IPS-11a (cell line): ENCODE measurements around the gene ZNF653.
A peak's percentile ranks its signal among the peaks of the same experiment; 100 is the strongest.
"Not testable (repeated sequence)": the region's sequence is repeated elsewhere in the genome, so short reads cannot be mapped to it uniquely, and the experiment has no call there.

ENCODE experiments used
- H3K4me3 ChIP-seq: one replicate; pipeline ENCODE4 v1.5.1; 2013; ENCODE audit warnings: low read depth, low read length, control low read depth

Gene ZNF653

GRCh38 chr19:11481534-11482383, 23.9 kb downstream of the ZNF653 start:
- no peak overlapping the region for H3K4me3 ChIP-seq

GRCh38 chr19:11480715-11481533, 24.7 kb downstream of the ZNF653 start, which contains the start of gene ELAVL3:
Gene ELAVL3 (minus strand): TSS chr19:11481046. CDS start chr19:11480608, 438 bp downstream.
- H3K4me3 ChIP-seq: no peak within 1 kb of the TSS

DNA sequence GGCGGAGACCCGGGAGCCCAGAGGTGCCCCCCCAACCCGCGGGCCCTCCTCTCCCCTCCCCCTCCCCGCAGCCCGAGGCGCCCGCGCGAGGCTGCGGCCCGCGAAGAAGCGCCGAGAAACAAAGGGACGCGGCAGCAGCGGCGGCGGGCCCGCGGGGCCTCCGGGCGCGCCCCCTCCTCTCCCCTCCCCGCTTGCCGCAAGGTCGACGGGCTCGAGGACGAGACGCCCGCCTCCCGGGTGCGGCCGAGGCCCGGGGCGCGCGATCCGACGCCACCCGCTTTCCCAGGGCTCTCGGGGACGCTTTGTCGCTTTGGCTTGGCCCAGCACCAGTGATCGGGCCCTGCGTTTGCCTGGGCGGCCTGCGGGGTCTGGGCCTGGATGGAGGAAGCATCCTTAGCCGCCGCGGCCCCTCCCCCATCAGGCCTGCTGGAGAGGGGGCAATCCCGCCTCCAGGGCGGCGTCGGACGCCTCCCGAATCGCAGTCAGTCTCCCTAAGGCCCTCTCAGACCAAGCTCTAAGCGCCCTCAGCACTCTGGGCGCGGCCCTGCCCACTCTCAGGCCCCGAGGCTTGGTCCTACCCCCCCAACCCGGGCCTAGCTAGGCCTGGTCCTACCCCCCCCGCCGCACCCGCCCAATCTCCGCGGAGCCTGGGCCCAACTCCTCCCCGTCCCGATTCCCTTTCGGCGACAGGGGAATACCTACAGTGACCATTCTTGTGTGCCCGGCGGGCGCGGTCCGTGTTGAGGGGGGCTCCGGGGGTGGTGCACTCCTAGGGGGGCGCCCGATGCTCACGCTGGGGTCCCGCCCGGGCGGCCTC, 25.5 kb downstream of the ZNF653 start:
- no peak overlapping the region for H3K4me3 ChIP-seq

GRCh38 chr19:11479090-11479897, 26.3 kb downstream of the ZNF653 start:
- peak overlapping the region; percentile 4 for H3K4me3 ChIP-seq

DNA sequence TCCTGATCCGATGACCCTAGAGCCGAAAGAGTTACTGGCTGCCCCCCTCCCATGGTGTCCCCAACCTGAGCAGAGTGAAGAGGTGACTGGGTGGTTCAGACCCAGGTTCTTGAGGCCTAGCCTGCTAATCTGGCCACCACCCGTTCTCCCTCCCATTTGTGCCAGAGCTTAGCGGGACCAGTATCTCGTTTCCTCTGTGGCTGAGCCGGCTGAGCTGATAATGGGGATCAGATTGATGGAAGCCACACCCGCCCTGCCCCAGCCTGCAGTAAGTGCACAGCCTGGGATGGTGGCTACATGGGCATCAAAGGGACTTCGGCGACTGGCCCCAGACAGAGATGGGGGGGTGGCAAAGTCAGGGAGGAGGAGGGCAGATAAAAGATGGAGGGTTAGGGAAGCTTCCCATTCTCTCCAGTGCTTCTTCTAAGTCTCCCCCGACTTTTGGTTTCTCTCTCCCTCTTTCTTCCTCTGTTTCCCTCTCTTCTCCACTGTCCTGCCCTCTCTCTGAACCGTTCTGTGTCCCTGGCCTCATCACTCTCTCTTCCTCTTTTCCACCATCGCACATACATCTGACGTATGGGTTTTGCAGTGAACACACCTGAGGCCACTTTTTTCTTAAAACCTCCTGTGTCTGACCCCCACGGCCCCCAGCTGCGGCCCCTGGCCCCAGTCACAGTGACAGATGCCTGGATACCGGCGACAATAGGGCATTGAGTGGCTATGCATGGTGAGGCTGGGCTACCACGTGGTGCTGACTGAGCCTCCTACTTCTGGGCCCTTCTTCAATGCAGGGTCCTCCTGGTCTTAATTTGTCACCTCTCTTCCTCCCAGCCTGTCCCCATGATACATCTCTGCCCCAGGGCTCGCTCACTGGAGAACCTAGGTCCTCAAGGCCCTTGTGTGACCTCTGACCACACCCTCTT, 27.2 kb downstream of the ZNF653 start:
- H3K4me3 ChIP-seq: no peak overlapping the region

GRCh38 chr19:11475861-11476260, 29.8 kb downstream of the ZNF653 start:
- no peak overlapping the region for H3K4me3 ChIP-seq

DNA sequence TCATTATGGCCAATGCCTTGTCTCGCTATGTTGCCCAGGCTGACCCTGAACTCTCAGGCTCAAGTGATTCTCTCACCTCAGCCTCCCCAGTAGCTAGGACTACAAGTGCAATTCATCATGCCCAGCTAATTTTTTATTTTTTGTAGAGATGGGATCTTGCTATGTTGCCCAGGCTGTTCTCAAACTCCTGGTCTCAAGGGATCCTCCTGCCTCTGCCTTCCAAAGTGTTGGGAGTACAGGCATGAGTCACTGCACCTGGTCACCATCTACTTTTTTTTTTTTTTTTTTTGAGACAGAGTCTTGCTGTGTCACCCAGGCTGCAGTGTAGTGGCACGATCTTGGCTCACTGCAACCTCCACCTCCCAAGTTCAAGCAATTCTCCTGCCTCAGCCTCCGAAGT, 30.3 kb downstream of the ZNF653 start:
- not testable (repeated sequence) for H3K4me3 ChIP-seq

- H3K4me3 ChIP-seq: no peak overlapping the region
Observed at GRCh38 chr19:11473725-11474124, 31.9 kb downstream of the ZNF653 start.

GRCh38 chr19:11468266-11468845, 37.3 kb downstream of the ZNF653 start:
- not testable (repeated sequence) for H3K4me3 ChIP-seq

GRCh38 chr19:11465600-11465999, 40.0 kb downstream of the ZNF653 start:
- H3K4me3 ChIP-seq: no peak overlapping the region

- H3K4me3 ChIP-seq: no peak overlapping the region
Observed at GRCh38 chr19:11464333-11465265, 41.0 kb downstream of the ZNF653 start.

DNA sequence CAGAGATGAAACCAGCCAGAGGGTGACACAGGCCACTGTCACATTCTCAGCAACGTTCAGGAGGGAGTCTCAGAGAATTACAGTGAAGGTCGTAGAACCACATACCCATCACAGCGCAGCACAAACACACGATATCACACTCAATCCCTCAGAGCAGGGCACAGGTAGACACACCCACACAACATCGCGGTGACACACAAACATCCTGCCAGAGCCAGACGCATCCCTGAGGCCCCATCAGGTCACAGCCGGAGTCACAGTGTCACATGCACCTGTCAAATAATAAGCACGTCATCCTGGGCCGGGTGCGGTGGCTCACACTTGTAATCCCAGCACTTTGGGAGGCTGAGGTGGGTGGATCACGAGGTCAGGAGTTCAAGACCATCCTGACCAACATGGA, 42.2 kb downstream of the ZNF653 start:
- no peak overlapping the region for H3K4me3 ChIP-seq

GRCh38 chr19:11461453-11461852, 44.2 kb downstream of the ZNF653 start:
- no peak overlapping the region for H3K4me3 ChIP-seq

DNA sequence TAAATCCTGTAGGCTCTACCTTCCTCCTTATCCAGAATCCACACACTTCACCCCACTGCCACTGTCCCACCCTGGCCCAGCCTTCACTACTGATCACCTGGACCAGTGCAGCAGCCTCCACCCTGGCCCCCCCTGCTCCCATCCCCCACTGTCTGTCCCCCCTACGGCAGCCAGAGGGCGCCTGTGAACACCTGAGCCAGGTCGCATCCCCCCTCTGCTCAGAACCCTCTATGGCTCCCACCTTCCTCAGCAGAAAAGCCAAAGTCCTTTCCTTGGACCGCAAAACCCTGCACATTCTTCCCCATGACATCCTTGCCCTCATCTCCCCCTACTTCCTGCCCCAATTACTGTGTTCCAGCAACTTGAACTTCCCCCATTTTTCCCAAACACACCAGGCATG, 45.4 kb downstream of the ZNF653 start:
- no peak overlapping the region for H3K4me3 ChIP-seq

- H3K4me3 ChIP-seq: not testable (repeated sequence)
Observed at GRCh38 chr19:11458912-11459311, 46.7 kb downstream of the ZNF653 start.

DNA sequence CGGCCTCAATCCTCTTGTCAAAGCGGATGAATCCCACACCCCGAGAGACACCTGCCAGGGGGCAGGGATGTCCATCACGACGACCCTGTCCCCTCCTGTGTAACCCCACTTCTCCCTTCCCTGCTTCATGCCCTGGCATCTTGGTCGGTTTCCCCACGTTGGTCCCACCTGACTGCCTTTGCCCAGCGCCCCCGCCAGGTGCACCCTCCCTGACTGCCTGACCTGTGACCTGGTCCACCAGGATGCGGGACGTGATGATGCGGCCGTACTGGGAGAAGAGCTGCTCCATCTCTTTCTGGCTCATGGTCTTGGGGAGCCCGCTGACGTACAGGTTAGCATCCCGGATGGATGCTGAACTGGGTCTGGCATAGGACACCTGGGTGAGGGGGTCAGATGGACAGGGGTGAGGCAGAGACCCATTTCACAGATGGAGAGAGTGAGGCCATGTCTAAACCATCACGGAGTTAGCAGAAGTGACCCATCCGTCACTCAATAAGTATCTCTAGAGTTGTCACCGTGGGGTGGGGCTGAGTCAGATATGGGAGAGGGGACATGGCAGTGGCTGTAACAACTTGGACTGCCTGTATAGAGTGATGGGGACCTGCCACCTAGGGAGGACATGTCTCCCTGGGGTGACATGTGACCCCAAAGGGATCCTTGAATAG, 47.3 kb downstream of the ZNF653 start:
- no peak overlapping the region for H3K4me3 ChIP-seq

GRCh38 chr19:11457831-11458230, 47.8 kb downstream of the ZNF653 start:
- no peak overlapping the region for H3K4me3 ChIP-seq
